ENCODE results near the gene SMIM5. TPM values are rescaled to one million over a fixed set of nuclear protein-coding genes. Genes with fewer than 3 reads are reported as not detected.

SMIM5 gene
- total RNA-seq, 1 donor from 2014 or later: 0.16 TPM

- H3K4me1 Mint-ChIP-seq (ENCODE audit: low read depth): no peaks in the 10 kb centered on the region
- no peak overlapping the region for H3K27ac Mint-ChIP-seq
- intact Hi-C loops (cut with micrococcal nuclease): no loop called here
- DNase-seq (ENCODE audit: low spot score): no peak
- H3K36me3 Mint-ChIP-seq (ENCODE audit: low read depth): peaks cover 15% of the 10 kb centered on the region
- no peak overlapping the region for H3K4me3 Mint-ChIP-seq (ENCODE audit: low read depth)
- no peaks in the 10 kb centered on the region for H3K9me3 Mint-ChIP-seq
- H3K27me3 Mint-ChIP-seq (ENCODE audit: low read depth): no peaks in the 10 kb centered on the region
These were observed 25.0 kb downstream of the SMIM5 start for GRCh38 chr17:75658237-75658636.

GRCh38 chr17:75661531-75661930, 28.3 kb downstream of the SMIM5 start:
- peaks cover 8% of the 10 kb centered on the region for H3K4me1 Mint-ChIP-seq (ENCODE audit: low read depth)
- no peak overlapping the region for H3K27ac Mint-ChIP-seq
- no peaks in the 10 kb centered on the region for H3K27me3 Mint-ChIP-seq (ENCODE audit: low read depth)
- intact Hi-C loops (cut with micrococcal nuclease): loop anchor here (10.0 kb wide), 1 partner anchor 387 kb away; the partner anchor contains the start of gene MIF4GD
- no peak for DNase-seq (ENCODE audit: low spot score)
- no peak overlapping the region for H3K4me3 Mint-ChIP-seq (ENCODE audit: low read depth)
- peaks cover 16% of the 10 kb centered on the region for H3K36me3 Mint-ChIP-seq (ENCODE audit: low read depth)
- H3K9me3 Mint-ChIP-seq: no peaks in the 10 kb centered on the region

GRCh38 chr17:75662511-75662910, 29.3 kb downstream of the SMIM5 start:
- DNase-seq (ENCODE audit: low spot score): no peak
- intact Hi-C loops (cut with micrococcal nuclease): loop anchor here (10.0 kb wide), 1 partner anchor 388 kb away; the partner anchor contains the start of gene MIF4GD
- H3K27me3 Mint-ChIP-seq (ENCODE audit: low read depth): no peaks in the 10 kb centered on the region
- H3K9me3 Mint-ChIP-seq: no peaks in the 10 kb centered on the region
- no peak overlapping the region for H3K27ac Mint-ChIP-seq
- peaks cover 8% of the 10 kb centered on the region for H3K4me1 Mint-ChIP-seq (ENCODE audit: low read depth)
- H3K4me3 Mint-ChIP-seq (ENCODE audit: low read depth): no peak overlapping the region
- peaks cover 10% of the 10 kb centered on the region for H3K36me3 Mint-ChIP-seq (ENCODE audit: low read depth)

- intact Hi-C loops (cut with micrococcal nuclease): loop anchor here (10.0 kb wide), 1 partner anchor 389 kb away; the partner anchor contains the start of gene MIF4GD
- no peaks in the 10 kb centered on the region for H3K9me3 Mint-ChIP-seq
These were observed 30.9 kb downstream of the SMIM5 start for GRCh38 chr17:75664099-75664549.

GRCh38 chr17:75665981-75666380, 32.7 kb downstream of the SMIM5 start:
- intact Hi-C loops (cut with micrococcal nuclease): loop anchor here (5.0 to 10.0 kb wide), 2 partner anchors 149 to 391 kb away; partner anchors contain the start of genes CASKIN2, MIF4GD and TSEN54
- Mint-ChIP-seq H3K4me3 (ENCODE audit: low read depth) (peak overlapping the region; percentile 73), H3K36me3 (ENCODE audit: low read depth) (peaks cover 28% of the 10 kb centered on the region), H3K9me3 (no peaks in the 10 kb centered on the region), H3K27me3 (ENCODE audit: low read depth) (no peaks in the 10 kb centered on the region), H3K27ac (peak overlapping the region; percentile 38), H3K4me1 (ENCODE audit: low read depth) (peaks cover 20% of the 10 kb centered on the region)
- no peak for DNase-seq (ENCODE audit: low spot score)

More at GRCh38 chr17:75664099-75664549, 30.9 kb downstream of the SMIM5 start:
- H3K36me3 Mint-ChIP-seq (ENCODE audit: low read depth): peaks cover 20% of the 10 kb centered on the region
- DNase-seq (ENCODE audit: low spot score): no peak
- peaks cover 15% of the 10 kb centered on the region for H3K4me1 Mint-ChIP-seq (ENCODE audit: low read depth)
- H3K4me3 Mint-ChIP-seq (ENCODE audit: low read depth): no peak overlapping the region
- H3K27ac Mint-ChIP-seq: no peak overlapping the region
- H3K27me3 Mint-ChIP-seq (ENCODE audit: low read depth): no peaks in the 10 kb centered on the region

GRCh38 chr17:75666959-75667790, 33.9 kb downstream of the SMIM5 start, which contains the start of the genes RECQL5 and SAP30BP:
TSS of gene RECQL5 (minus strand) at chr17:75667154. CDS start at chr17:75666557, 597 bp downstream.
TSS of gene SAP30BP (plus strand) at chr17:75667338. CDS start at chr17:75667373, 35 bp downstream.
- Mint-ChIP-seq H3K27ac (peak within 1 kb of the TSS; percentile 38), H3K4me1 (ENCODE audit: low read depth) (peaks cover 20% of the 10 kb centered on the region), H3K27me3 (ENCODE audit: low read depth) (no peaks in the 10 kb centered on the region), H3K9me3 (no peaks in the 10 kb centered on the region), H3K36me3 (ENCODE audit: low read depth) (peaks cover 39% of the 10 kb centered on the region), H3K4me3 (ENCODE audit: low read depth) (peak within 1 kb of the TSS; percentile 73)
- intact Hi-C loops (cut with micrococcal nuclease): loop anchor here (5.0 to 10.0 kb wide), 2 partner anchors 150 to 392 kb away; partner anchors contain the start of genes CASKIN2, MIF4GD and TSEN54
- DNase-seq (ENCODE audit: low spot score): peak; percentile 98

- H3K9me3 Mint-ChIP-seq: no peaks in the 10 kb centered on the region
- peaks cover 20% of the 10 kb centered on the region for H3K4me1 Mint-ChIP-seq (ENCODE audit: low read depth)
- intact Hi-C loops (cut with micrococcal nuclease): loop anchor here (5.0 to 10.0 kb wide), 2 partner anchors 151 to 393 kb away; partner anchors contain the start of genes CASKIN2, MIF4GD and TSEN54
- H3K36me3 Mint-ChIP-seq (ENCODE audit: low read depth): peaks cover 39% of the 10 kb centered on the region
- no peak overlapping the region for H3K4me3 Mint-ChIP-seq (ENCODE audit: low read depth)
- DNase-seq (ENCODE audit: low spot score): no peak
- no peaks in the 10 kb centered on the region for H3K27me3 Mint-ChIP-seq (ENCODE audit: low read depth)
- H3K27ac Mint-ChIP-seq: no peak overlapping the region
These were observed 34.6 kb downstream of the SMIM5 start for GRCh38 chr17:75667825-75668224.

- no peak for DNase-seq (ENCODE audit: low spot score)
- no peak overlapping the region for H3K4me3 Mint-ChIP-seq (ENCODE audit: low read depth)
- H3K9me3 Mint-ChIP-seq: no peaks in the 10 kb centered on the region
- intact Hi-C loops (cut with micrococcal nuclease): loop anchor here (5.0 to 10.0 kb wide), 2 partner anchors 151 to 394 kb away; partner anchors contain the start of genes CASKIN2, MIF4GD and TSEN54
- no peaks in the 10 kb centered on the region for H3K27me3 Mint-ChIP-seq (ENCODE audit: low read depth)
- H3K4me1 Mint-ChIP-seq (ENCODE audit: low read depth): peaks cover 20% of the 10 kb centered on the region
- peaks cover 43% of the 10 kb centered on the region for H3K36me3 Mint-ChIP-seq (ENCODE audit: low read depth)
- H3K27ac Mint-ChIP-seq: no peak overlapping the region
These were observed 35.3 kb downstream of the SMIM5 start for GRCh38 chr17:75668489-75668888.

- peaks cover 47% of the 10 kb centered on the region for H3K36me3 Mint-ChIP-seq (ENCODE audit: low read depth)
These were observed 37.6 kb downstream of the SMIM5 start for GRCh38 chr17:75670868-75671267.

GRCh38 chr17:75672011-75672410, 38.8 kb downstream of the SMIM5 start:
- no peak for DNase-seq (ENCODE audit: low spot score)
- Mint-ChIP-seq H3K27ac (no peak overlapping the region), H3K9me3 (no peaks in the 10 kb centered on the region), H3K4me3 (ENCODE audit: low read depth) (no peak overlapping the region), H3K27me3 (ENCODE audit: low read depth) (no peaks in the 10 kb centered on the region), H3K36me3 (ENCODE audit: low read depth) (peaks cover 47% of the 10 kb centered on the region), H3K4me1 (ENCODE audit: low read depth) (peaks cover 16% of the 10 kb centered on the region)
- intact Hi-C loops (cut with micrococcal nuclease): no loop called here

More at GRCh38 chr17:75670868-75671267, 37.6 kb downstream of the SMIM5 start:
- no peak for DNase-seq (ENCODE audit: low spot score)
- Mint-ChIP-seq H3K27me3 (ENCODE audit: low read depth) (no peaks in the 10 kb centered on the region), H3K4me3 (ENCODE audit: low read depth) (no peak overlapping the region), H3K4me1 (ENCODE audit: low read depth) (peaks cover 20% of the 10 kb centered on the region), H3K9me3 (no peaks in the 10 kb centered on the region), H3K27ac (no peak overlapping the region)
- intact Hi-C loops (cut with micrococcal nuclease): no loop called here

- Mint-ChIP-seq H3K9me3 (no peaks in the 10 kb centered on the region), H3K27ac (no peak overlapping the region), H3K36me3 (ENCODE audit: low read depth) (peaks cover 45% of the 10 kb centered on the region), H3K4me1 (ENCODE audit: low read depth) (peaks cover 12% of the 10 kb centered on the region), H3K27me3 (ENCODE audit: low read depth) (no peaks in the 10 kb centered on the region), H3K4me3 (ENCODE audit: low read depth) (no peak overlapping the region)
- DNase-seq (ENCODE audit: low spot score): no peak
- intact Hi-C loops (cut with micrococcal nuclease): no loop called here
These were observed 40.3 kb downstream of the SMIM5 start for GRCh38 chr17:75673487-75673886.

GRCh38 chr17:75676461-75676860, 43.2 kb downstream of the SMIM5 start:
- DNase-seq (ENCODE audit: low spot score): no peak
- Mint-ChIP-seq H3K4me1 (ENCODE audit: low read depth) (peaks cover 5% of the 10 kb centered on the region), H3K27me3 (ENCODE audit: low read depth) (no peaks in the 10 kb centered on the region), H3K4me3 (ENCODE audit: low read depth) (no peak overlapping the region), H3K9me3 (no peaks in the 10 kb centered on the region), H3K27ac (no peak overlapping the region), H3K36me3 (ENCODE audit: low read depth) (peaks cover 42% of the 10 kb centered on the region)
- intact Hi-C loops (cut with micrococcal nuclease): no loop called here

Data from activated T-helper 2 cell treated with anti-CD3 and anti-CD28 coated beads, Interferon-gamma antibody, Interleukin-2, Interleukin-4, amounts not matched to agents 10 μg/mL and 5 μg/mL and 100 μg/mL, durations not matched to agents 14 hours and 24 hours and 36 hours (primary cell).